Caki2 (cell line): ENCODE measurements around the gene GABRG3. TPM values are rescaled to one million over a fixed set of nuclear protein-coding genes. Genes with fewer than 3 reads are reported as not detected.

ENCODE experiments used
- DNase-seq: peaks from one replicate; pipeline ENCODE4 v3.0.0-alpha.2; 2015; ENCODE audit warnings: low read depth
- in situ Hi-C: cut with HindIII; loops from 2 replicates; pipeline ENCODE4 v1.10.0; 2016; ENCODE audit warnings: low sequenced_read_pairs, low pct_unique_long_range_greater_than_20kb, mixed read lengths
- total RNA-seq: library from RNA; depleted of rRNA; stranded (reverse); fragments of >200 nt; shearing (Covaris generic); gene quantifications from 2 replicates; pipeline ENCODE4 v1.2.3, GENCODE V29; 2014; ENCODE audit warnings: low replicate concordance; rRNA removed

The GABRG3 gene
- 0.10 TPM in 1 of 2 replicates, not detected in the other for total RNA-seq

DNA sequence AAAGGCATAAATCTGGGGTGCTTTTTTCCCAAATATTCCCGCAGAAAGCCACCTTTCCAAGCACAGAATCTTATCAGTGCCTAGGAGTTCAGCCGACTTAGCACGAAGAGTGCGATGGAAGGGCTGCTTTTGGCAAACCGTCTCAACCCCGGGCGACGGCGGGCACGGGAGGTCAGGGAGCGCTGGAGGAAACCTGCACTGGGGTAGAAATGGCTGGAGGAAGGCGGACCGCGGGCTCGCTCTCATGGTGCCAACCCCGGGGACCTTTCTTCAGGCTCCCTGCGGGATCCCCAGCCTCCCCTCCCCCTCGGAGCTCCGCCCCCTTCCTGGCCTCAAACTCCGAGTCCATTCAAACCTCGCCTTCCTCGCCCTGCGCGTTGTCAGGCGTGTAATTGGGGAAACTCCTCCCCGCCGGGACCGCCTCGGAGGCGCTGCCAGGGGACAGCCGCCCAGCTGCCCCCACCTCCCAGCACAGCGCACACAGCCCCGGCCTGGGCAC, at the start of gene GABRG3:
GABRG3 (plus strand) TSS at position 470 of the 499 bp plus-strand sequence.
- in situ Hi-C loops, result no loop called here
- DNase-seq, result peak; percentile 34

DNA sequence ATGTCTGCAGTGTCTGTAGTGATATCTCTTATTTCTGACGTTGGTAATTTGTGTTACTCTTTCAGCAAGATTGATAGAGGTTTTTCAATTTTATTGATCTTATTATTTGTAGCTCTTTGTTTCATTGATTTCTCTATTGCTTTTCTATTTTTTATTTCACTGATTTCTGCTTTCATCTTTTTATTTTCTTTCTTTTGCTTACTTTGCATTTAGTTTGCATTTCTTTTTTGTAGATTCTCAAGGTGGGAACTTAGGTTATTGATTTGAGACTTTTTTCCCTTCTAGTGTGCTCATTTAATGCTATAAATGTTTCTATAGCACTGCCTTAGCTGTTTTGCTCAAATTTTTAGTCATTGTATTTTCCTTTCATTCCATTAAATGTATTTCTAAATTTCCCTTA, 49.5 kb upstream of the GABRG3 start:
- DNase-seq, result no peak
- in situ Hi-C loops, result no loop called here

DNA sequence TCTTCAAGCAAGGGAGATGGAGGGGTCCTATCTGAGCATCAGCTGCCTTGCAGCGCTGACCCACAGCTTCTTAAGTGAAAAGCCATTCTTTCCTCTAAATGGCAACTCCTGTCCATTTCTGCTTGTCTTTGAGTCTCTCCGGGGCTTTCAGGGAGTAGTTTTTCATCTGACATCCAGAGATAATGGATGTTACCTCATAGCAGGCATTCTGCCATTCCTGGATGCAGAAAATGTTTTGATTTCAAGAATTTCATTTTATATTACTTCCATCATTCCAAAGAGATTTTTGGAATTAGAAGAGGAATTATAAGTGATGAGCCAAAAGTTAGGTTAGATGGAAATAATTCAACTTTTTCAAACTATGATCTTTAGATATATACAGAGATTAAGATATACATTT, 44.9 kb upstream of the GABRG3 start:
- in situ Hi-C loops, result no loop called here
- no peak for DNase-seq

DNA sequence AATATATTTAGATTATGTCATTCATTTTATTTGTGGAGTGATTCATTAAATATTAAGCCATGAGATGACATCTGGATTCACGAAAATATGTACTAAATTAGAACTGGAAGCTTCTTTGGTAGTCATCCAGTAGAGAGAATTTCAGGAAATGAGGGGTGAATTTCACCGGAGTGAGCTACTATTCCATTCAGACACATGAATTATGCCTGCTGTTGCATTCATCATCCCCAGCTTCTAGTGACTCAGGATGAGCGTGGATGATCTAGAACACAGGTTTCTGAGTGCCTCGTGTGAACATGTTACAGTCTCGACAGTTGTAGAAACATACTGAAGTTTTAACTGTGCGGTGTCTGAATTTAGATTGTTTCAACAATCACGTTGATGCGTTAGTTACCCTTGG, 42.9 kb upstream of the GABRG3 start:
- in situ Hi-C loops, result no loop called here
- DNase-seq, result no peak

DNA sequence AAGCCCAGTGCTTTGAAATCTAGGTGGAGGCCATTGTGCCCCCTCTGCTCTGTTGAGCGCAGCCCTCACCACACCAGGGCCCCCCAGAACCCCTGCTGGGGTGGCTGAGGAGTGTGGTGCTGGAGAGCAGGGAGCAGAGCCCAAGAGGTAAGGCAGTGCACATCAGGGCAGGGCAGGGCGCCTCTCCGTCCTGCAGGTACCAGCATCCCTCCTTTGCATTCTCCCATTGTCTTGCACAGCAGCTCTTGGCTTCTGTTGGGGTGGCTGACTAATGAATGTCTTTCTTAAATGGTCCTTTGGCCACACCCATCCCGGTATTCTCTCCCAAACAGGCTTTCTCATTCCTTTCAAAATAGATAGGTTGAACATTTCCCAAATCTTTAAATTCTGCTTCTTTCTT, 41.4 kb upstream of the GABRG3 start:
- DNase-seq, result no peak
- in situ Hi-C loops, result no loop called here

DNA sequence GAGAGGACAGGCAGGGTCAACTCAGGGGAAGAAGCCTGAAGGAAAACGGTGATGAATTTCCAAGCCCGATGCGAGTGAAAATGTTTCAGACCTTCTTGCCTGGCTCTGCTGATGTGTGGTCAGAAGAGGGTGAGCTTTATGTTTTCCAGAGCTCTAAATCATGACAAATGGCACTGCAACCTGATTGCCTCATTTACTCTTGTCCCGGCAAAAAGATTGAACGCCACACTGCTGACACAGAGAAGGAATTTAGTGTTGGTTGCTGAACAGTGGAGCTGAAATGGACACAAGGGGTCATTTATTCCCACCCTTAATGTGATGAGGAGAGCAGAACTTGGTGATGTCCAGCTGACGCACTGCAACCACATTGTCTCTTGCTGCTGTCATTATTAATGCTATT, 36.1 kb upstream of the GABRG3 start:
- in situ Hi-C loops, result no loop called here
- DNase-seq, result no peak

DNA sequence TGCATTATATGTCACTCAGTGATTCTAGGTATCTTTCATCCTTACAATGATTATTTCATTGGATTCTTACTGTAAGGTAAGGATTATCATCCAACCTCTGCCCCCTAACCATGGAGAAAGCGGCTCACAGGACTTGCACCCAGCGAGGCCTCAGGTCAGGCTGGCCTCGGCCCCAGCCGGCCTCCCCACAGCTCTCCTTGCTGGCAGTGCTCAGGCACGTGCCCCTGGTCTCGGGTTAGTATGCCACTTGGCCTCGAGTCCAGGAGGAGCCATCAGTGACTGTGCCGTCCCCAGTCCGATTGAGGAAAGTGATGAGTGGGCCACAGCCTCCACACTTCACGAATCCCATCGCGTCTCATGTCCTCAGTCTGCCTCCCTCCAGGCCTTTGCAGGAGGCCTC, 35.7 kb upstream of the GABRG3 start:
- no peak for DNase-seq

DNA sequence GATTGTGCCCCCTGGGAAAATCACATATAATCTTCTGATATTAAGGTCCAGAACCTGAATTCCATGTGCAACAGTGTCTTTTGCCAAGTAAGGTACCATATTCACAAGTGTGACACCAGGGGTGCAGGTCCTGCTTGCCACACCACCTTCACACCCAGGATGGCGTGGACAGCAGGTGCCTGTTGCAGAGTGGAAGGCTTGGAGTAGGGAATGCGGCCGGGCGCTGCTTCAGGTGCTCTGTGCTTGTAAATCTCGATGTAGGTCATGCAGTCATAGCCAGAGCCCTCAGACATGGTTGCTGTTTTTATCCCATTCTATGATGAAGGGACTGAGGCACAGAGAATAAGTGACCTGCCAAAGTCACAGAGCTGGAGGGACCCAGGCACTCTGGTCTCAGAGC, 34.5 kb upstream of the GABRG3 start:
- in situ Hi-C loops, result no loop called here

More for the DNA sequence above, 35.7 kb upstream of the GABRG3 start:
- in situ Hi-C loops, result no loop called here

DNA sequence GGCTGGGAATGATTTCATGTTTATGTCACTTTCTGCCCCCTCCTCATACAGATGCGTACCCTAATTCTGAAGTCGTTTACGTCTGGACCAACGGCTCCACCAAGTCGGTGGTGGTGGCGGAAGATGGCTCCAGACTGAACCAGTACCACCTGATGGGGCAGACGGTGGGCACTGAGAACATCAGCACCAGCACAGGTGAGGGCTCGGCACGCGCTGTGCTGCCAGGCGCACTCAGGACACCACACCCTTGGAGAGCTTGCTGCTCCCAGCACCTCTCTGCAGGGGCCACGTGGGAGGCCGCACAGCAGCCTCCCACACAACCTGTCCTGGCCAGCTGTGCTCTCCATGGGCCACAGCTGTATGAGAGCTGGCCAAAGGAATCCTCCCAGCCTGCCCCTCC, 33.8 kb upstream of the GABRG3 start:
- DNase-seq, result no peak
- in situ Hi-C loops, result no loop called here

More for the DNA sequence above, 34.5 kb upstream of the GABRG3 start:
- DNase-seq, result no peak

DNA sequence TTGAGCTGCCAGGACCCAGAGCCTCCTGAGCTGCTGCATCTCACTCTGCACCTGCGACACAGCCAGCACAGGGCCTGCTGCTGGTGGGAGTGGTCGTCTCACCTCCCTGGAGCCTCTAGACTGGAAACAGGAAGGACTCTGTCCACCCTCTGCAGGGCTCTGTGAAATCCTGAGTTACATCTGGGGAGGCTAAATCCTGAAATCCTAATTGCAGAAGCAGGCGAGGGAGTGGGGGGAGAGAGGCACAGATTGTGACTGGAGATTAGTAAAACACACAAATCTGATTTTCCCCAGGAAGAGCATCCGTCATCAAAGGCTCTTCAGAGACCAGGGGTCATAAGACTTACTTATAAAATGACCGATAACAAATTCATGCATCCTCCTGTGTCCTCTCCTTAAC, 31.6 kb upstream of the GABRG3 start:
- no peak for DNase-seq
- in situ Hi-C loops, result no loop called here

DNA sequence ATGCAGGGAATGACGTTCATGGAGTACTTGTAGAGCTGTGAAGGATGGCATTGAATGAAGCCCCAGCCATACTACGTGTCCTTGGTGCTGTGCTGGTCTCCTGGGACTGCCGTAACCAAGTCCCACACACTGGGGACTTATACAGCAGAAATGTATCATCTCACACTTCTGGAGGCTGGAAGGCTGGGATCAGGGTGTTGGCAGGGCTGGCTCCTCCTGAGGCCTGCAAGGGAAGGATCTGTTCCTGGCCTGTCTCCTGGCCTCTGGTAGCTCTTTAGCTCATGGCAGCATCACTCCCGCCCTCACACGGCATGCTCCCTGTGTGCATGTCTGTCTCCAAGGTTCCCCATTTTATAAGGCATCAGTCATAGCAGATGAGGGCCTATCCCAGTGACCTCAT, 29.5 kb upstream of the GABRG3 start:
- DNase-seq, result no peak
- in situ Hi-C loops, result no loop called here

DNA sequence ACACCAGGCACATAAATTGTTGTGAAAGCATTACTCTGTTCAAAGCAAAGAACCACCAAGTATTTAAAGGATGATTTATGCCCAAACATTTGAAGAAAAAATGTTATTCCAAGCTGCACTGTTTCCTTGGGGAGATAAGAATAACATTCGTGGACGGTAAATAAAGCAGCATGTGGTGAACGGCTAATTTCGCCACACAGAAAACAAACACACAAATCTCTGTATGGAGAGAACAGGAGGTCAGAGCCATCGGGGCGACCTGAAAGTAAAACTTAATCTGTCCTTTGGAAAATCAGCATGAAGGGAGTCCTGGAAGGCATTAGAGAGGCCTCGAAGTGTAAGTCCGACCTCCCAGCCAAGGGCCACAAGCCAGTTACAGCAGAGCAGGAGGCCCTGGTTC, 27.1 kb upstream of the GABRG3 start:
- in situ Hi-C loops, result no loop called here
- no peak for DNase-seq

DNA sequence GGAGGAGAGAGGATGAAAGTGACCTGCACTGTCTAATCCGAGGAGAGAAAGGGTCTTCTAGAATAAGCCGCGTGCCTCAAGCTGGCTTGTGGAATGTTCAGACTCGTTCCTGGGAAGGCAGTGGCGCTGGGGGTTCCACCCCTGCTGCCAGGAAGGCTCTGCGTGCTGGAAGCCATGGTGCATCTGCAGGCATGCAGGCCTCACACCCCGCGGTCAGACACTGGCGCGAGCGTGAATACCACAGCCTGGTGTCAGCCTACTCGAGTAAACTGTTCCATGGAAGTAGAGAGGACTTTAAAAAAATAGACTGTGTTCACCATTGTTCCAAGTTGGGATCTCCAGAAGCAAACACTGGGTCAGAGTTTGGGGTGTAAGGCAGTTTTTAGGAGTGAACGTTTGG, 25.9 kb upstream of the GABRG3 start:
- in situ Hi-C loops, result no loop called here

DNA sequence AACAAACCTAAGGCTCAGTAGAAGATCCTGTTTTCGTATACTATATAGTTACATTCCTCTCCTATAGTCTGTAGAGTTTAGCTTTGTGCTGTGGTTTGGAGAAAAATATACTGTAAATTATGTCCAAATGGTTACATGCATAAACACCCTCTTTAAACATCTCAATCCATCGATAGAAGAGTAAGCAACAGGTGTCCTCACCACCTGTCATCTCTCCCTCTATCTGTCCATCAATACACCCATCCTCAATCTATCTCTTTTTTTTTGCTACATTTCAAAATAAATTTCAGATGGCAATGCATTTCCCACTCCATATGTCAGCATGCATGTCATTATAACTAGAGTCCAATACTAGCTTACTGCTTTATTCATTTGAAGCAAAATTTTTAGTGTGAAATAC, 21.0 kb upstream of the GABRG3 start:
- no peak for DNase-seq
- in situ Hi-C loops, result no loop called here

More for the DNA sequence above, 25.9 kb upstream of the GABRG3 start:
- DNase-seq, result no peak

DNA sequence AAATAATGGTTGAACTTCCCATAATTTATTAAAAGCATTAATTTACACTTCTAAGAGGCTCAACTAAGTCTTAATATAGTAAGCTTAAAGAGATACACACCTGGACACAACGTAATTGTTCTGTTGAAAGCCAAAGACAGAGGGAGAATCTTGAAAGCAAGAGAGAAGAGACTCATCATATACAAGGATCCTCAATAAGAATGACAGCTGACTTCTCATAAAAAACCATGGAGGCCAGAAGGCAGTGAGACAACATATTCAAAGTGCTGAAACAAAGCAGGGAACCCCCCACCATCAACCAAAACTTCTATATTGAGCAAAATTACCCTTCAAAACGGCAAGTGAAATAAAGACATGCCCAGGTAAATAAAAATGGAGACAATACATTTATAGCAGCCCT, 16.6 kb upstream of the GABRG3 start:
- in situ Hi-C loops, result no loop called here
- no peak for DNase-seq

DNA sequence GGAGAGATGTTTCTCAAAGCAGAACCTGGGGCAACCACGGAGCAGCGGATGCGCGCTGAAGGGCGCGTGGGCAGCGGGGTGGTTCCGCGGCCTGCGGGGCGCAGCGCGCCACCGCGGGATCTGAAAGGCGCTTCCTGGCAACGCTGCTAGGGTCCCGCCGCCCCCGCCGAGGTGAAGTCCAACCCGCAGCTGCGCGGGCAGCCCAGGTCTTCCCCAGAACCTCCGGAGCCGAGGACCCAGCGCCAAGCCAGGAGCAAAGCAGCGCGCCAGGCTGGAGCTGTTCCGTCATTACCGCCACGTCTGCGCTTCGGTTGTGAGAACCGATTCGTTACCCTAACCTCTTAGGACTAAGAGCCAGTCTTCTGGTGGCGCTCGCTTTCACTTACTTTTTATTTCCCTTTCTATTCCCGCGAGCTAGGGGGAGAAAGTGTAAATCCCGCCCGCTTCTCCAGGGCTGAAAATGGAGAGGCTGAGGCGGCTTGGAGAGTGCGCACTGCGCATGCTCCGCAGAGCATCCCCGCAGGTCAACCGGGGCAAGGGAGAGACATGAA, 3.2 kb upstream of the GABRG3 start:
- in situ Hi-C loops, result no loop called here
- no peak for DNase-seq

DNA sequence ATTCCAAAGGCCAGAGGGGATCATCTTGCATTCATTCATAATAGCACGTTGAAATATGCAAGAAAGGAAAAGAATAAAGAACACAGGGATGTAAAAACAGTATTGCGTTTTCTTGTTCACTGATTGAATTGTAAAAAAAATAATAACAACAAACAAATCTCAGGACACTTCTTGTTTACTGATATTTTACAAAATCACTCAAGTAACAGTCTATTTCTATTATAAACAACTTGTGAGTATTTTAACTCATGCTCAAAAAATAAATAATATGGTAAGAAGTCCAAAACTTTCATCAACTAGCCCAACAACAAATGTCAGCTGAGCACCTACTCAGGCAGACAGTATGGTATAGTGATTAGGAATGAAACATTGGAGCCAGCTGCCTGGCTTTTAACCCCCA, 2.2 kb upstream of the GABRG3 start:
- no peak for DNase-seq
- in situ Hi-C loops, result no loop called here

DNA sequence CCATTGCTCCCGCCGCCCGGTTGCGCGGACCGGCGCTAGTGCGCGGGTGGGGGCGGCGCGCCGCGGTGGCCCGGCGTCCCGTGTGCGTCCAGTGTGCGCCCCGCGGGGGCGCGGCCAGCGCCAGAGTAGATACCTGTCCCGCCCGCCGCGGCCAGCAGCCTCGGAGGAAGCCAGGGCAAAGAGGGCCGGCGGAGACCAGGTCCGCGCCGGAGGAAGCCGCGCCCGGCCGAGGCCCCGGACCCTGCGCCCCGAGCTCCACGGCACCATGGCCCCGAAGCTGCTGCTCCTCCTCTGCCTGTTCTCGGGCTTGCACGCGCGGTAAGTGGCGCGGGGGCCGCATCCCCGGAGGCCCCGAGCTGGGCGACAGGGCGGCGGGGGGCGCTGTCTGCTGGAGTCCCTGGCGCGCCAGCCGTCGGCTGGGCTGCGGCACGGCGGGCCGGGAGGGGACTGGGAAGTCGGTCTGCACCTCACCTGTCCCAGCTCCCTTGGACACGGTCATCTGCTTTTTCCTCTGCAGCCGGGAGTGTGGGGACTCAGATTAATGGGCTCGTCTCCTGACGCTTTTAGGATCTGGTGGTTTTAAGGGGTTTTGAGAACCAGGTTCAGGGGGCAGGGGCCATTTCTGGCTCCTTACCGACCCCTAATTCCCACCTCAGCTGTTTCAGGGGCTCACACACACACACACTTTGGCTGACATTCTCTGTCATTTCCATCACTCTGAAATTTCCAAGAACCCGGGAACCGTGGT, 464 bp downstream of the GABRG3 start:
- peak; percentile 6 for DNase-seq

DNA sequence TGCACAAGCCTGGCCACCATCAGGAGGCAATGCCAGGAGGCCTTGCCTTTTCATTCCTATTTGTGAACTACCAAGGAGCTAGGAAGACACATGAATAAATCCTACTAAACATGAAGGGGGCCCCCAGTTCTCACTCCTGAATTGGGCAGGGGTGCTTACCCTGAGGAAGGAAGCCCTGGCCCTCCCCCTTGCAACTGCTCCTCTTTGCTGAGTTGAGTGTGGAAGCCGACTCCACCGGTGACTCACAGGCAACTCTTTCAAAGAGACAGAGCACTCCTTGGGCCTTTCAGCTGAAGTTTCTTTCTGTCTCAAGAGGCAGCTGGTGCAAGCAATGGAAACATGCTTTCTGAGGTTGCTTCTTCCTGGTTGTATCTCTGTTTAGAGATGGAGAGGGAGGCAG, 1.7 kb downstream of the GABRG3 start:
- in situ Hi-C loops, result no loop called here
- DNase-seq, result no peak

More for the DNA sequence above, 464 bp downstream of the GABRG3 start:
- in situ Hi-C loops, result no loop called here
